HAP-1 (cell line): Measurements from ENCODE around the gene MCOLN1.

ENCODE experiments used
- DNase-seq, 2 experiments: peaks; one replicate each; pipeline ENCODE4 v3.0.0-alpha.2; 2016 to 2020; ENCODE audit warnings: low spot score in 2 of 2
- H3K27me3 ChIP-seq: fragments of 250-450 bp; sonication (Bioruptor Pico); 2 replicates; pipeline ENCODE4 v1.5.1; 2020; ENCODE audit warnings: low read depth, mild to moderate bottlenecking, moderate library complexity
- H3K36me3 ChIP-seq: fragments of 250-450 bp; sonication (Bioruptor Pico); replicated peaks from 2 replicates; pipeline ENCODE4 v1.5.1; 2020; ENCODE audit warnings: mild to moderate bottlenecking
- H3K4me1 ChIP-seq: fragments of 250-450 bp; sonication (Bioruptor Pico); 2 replicates; pipeline ENCODE4 v1.5.1; 2020; ENCODE audit warnings: mild to moderate bottlenecking
- H3K4me3 ChIP-seq: fragments of 250-450 bp; sonication (Bioruptor Pico); 2 replicates; pipeline ENCODE4 v1.5.1; 2020; ENCODE audit warnings: mild to moderate bottlenecking, moderate library complexity
- H3K9me3 ChIP-seq: fragments of 250-450 bp; sonication (Bioruptor Pico); 2 replicates; pipeline ENCODE4 v1.5.1; 2020; ENCODE audit warnings: mild to moderate bottlenecking, moderate library complexity
- in situ Hi-C: fragments of 300-500 bp; cut with MboI; formaldehyde crosslinking; loops from 3 replicates; pipeline ENCODE4 v1.14.3; 2020; ENCODE audit warnings: low sequenced_read_pairs, inconsistent platforms, mixed read lengths

The MCOLN1 gene

DNA sequence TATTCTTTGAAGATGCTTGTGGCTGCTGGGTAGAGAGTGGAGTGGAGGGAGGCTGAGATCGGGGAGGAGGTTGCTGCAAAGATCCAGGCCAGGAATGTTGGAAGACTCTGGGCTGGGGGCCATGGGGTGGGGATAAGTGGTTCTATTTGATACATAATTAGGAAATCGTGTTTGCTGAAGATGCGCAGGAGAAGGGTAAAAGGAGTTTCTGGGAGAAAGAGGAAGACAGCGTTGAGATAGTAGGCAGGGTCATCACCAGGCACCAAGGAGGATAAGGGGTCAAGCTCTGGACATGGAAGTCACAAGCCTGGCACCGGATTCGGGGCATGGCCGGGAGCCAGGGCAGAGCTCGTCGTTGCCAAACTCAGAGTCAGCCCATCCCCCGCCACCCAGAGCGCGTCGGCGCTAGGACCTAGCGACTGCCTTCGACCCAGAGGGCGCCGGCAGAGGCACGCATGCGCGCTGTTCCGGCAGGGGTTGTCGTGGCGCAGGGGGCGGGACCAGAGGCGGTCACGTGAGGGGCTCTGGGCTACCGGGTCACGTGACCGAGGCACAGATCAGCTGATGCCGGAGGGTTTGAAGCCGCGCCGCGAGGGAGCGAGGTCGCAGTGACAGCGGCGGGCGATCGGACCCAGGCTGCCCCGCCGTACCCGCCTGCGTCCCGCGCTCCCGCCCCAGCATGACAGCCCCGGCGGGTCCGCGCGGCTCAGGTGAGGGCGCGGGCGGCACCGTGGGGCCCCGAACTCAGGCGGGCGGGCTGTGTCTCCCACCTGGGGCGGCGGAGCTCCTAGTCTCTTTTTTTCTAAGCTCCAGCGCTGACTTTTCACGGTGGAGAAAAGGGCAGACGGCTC, at the start of gene MCOLN1:
MCOLN1 (plus strand) TSS at position 553 of the 851 bp plus-strand sequence; CDS start at position 680, 127 bp downstream.
- peaks cover 13% of the 10 kb centered on the region for H3K4me1 ChIP-seq
- peak within 1 kb of the TSS; percentile 54 for H3K4me3 ChIP-seq
- in situ Hi-C loops = no loop called here
- no peaks in the 10 kb centered on the region for H3K36me3 ChIP-seq
- H3K9me3 ChIP-seq = no peaks in the 10 kb centered on the region
- DNase-seq = peak; percentile 95 to 100
- no peaks in the 10 kb centered on the region for H3K27me3 ChIP-seq

DNA sequence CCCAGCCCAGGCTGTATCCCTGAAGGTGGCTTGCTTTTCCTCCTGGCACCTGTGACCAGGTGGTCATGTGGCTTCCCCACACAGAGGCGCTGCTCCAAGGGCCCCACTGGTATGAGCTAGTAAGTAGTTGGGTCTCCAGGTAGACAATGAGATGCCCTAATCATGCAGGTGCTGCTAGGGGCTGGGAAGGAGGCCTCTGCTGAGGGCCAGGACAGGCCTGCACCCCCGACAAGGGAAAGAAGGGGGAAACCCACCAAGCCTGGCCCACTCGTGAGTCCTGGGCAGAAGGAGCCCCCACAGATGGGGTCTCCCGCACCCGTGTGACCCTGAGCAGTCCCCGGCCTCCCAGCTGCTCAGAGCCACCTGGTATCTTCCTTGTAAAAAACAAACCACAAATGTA, 46.8 kb upstream of the MCOLN1 start:
- Histone ChIP-seq H3K9me3 (no peaks in the 10 kb centered on the region), H3K4me3 (no peak overlapping the region), H3K27me3 (no peaks in the 10 kb centered on the region), H3K36me3 (no peaks in the 10 kb centered on the region), H3K4me1 (no peaks in the 10 kb centered on the region)
- in situ Hi-C loops = no loop called here
- DNase-seq = no peak

DNA sequence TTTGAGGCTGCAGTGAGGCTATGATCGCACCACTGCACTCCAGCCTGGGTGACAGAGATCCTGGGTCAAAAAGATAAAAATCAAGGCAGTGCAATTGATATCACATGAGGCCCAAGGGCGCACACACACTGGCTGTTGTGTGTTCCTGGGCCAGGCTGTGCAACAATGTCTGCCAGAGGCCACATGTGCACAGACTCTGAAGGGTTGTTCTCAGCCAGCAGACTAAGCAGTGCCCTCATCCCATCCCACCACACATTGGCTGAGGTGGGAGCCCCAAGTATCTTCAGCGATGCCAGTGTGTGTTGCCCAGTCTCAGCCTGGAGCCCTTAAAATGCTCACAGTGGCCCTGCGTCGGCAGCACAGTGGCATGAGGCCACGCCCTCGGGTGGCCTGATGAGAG, 46.2 kb upstream of the MCOLN1 start:
- Histone ChIP-seq H3K9me3 (no peaks in the 10 kb centered on the region), H3K27me3 (no peaks in the 10 kb centered on the region), H3K4me1 (no peaks in the 10 kb centered on the region), H3K36me3 (no peaks in the 10 kb centered on the region), H3K4me3 (no peak overlapping the region)
- in situ Hi-C loops = no loop called here
- DNase-seq = no peak

GRCh38 chr19:7476777-7477494, 45.5 kb upstream of the MCOLN1 start:
- Histone ChIP-seq H3K36me3 (no peaks in the 10 kb centered on the region), H3K27me3 (no peaks in the 10 kb centered on the region), H3K9me3 (no peaks in the 10 kb centered on the region), H3K4me3 (no peak overlapping the region), H3K4me1 (no peaks in the 10 kb centered on the region)
- in situ Hi-C loops = no loop called here
- no peak for DNase-seq

DNA sequence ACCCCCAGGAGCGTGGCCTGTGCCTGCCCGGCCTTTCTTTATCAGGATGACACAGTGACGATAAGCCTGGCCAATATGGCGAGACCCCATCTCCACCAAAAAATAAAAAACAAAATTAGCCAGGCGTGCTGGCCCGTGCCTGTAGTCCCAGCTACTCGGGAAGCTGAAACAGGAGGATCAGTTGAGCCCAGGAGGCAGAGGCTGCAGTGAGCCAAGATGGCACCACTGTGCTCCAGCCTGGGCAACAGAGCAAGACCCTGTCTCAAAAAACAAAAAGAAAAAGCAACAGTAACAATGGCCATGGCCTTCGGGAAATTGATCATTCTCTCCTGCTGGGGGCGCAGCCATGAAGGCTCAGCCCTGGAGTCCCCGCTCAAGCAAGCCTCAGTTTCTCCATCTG, 44.7 kb upstream of the MCOLN1 start:
- DNase-seq = no peak
- Histone ChIP-seq H3K36me3 (no peaks in the 10 kb centered on the region), H3K4me1 (no peaks in the 10 kb centered on the region), H3K4me3 (no peak overlapping the region), H3K9me3 (no peaks in the 10 kb centered on the region), H3K27me3 (no peaks in the 10 kb centered on the region)
- in situ Hi-C loops = no loop called here

- no peaks in the 10 kb centered on the region for H3K9me3 ChIP-seq
- H3K4me3 ChIP-seq = no peak overlapping the region
- H3K27me3 ChIP-seq = no peaks in the 10 kb centered on the region
- no peak for DNase-seq
- H3K4me1 ChIP-seq = no peaks in the 10 kb centered on the region; the same call in 1 of the 2 replicates
- in situ Hi-C loops = no loop called here
- H3K36me3 ChIP-seq = no peaks in the 10 kb centered on the region
These were observed 44.1 kb upstream of the MCOLN1 start for GRCh38 chr19:7478173-7478842.

GRCh38 chr19:7478843-7479227, 43.6 kb upstream of the MCOLN1 start:
- in situ Hi-C loops = no loop called here
- no peak for DNase-seq
- H3K27me3 ChIP-seq = no peaks in the 10 kb centered on the region
- no peaks in the 10 kb centered on the region for H3K36me3 ChIP-seq
- no peaks in the 10 kb centered on the region for H3K9me3 ChIP-seq
- H3K4me3 ChIP-seq = no peak overlapping the region
- H3K4me1 ChIP-seq = no peaks in the 10 kb centered on the region; the same call in 1 of the 2 replicates

- H3K27me3 ChIP-seq = no peaks in the 10 kb centered on the region
- H3K4me3 ChIP-seq = no peak overlapping the region
- no peak for DNase-seq
- no peaks in the 10 kb centered on the region for H3K36me3 ChIP-seq
- no peaks in the 10 kb centered on the region; the same call in 1 of the 2 replicates for H3K4me1 ChIP-seq
- in situ Hi-C loops = no loop called here
- no peaks in the 10 kb centered on the region for H3K9me3 ChIP-seq
These were observed 42.0 kb upstream of the MCOLN1 start for GRCh38 chr19:7480222-7480969.

DNA sequence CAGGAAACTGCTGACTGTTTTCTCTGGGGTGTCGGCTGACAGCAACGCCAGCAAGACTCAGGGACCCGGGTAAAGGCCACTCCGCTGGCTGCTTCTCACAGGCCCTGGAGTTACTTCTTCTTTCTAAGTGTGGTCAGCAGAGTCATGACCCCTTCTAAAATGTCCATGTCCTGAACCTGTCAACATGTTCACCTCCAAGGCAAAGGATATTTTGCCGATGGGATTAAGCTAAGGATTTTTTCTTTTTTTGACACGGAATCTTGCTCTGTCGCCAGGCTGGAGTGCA, 41.5 kb upstream of the MCOLN1 start:
- no peaks in the 10 kb centered on the region for H3K9me3 ChIP-seq
- H3K36me3 ChIP-seq = no peaks in the 10 kb centered on the region
- in situ Hi-C loops = no loop called here
- H3K27me3 ChIP-seq = no peaks in the 10 kb centered on the region
- no peaks in the 10 kb centered on the region; the same call in 1 of the 2 replicates for H3K4me1 ChIP-seq
- no peak for DNase-seq
- no peak overlapping the region for H3K4me3 ChIP-seq

DNA sequence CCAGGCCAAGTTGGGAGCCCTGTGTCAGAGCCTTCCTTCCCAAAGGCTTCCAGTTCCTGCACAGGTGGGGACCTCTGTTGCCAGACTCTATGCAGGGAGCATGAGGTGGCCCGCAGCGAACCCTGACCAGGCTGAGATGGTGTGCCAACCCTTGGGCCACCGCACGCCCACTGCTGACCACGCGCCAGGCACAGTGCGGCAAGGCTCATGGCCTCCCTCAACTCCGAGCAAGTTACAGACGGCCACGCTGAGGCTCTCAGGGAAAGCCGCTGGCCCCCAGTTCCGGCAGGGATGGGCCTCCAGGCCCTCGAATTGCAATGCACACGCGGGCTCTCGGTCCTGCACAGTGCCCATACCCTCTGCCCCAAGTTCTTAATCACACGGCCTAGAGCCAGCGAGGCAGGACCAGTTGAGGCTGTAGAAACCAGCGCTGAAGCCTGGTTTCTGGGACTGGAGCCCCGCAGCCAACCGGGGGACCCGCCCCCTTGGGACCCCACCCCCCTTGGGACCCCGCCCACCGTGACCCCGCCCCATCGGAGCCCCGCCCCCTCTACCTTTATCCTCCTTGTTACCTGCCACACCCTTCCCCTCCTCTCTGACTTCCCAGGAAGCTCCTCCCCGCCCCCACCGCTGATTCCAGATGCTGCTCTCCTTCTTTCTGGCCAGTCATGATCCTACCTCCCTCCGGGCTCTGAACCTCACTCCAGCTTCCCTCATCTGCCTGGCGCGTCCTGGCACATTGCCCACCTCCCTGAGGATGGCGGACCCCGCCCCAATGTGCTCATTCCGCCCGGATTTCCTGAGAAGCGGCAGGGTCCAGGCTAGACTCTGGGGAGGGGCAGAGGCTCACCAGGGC, 39.6 kb upstream of the MCOLN1 start:
- H3K9me3 ChIP-seq = no peaks in the 10 kb centered on the region
- H3K4me3 ChIP-seq = no peak overlapping the region
- H3K27me3 ChIP-seq = no peaks in the 10 kb centered on the region
- in situ Hi-C loops = no loop called here
- no peaks in the 10 kb centered on the region for H3K36me3 ChIP-seq
- H3K4me1 ChIP-seq = no peaks in the 10 kb centered on the region; the same call in 1 of the 2 replicates
- peak in 1 of 2 experiments; percentile 53 for DNase-seq

- Histone ChIP-seq H3K9me3 (no peaks in the 10 kb centered on the region), H3K27me3 (no peaks in the 10 kb centered on the region), H3K36me3 (no peaks in the 10 kb centered on the region), H3K4me3 (no peak overlapping the region), H3K4me1 (peaks cover 4% of the 10 kb centered on the region; the same call in 1 of the 2 replicates)
- no peak for DNase-seq
- in situ Hi-C loops = no loop called here
These were observed 38.7 kb upstream of the MCOLN1 start for GRCh38 chr19:7483720-7484201.

DNA sequence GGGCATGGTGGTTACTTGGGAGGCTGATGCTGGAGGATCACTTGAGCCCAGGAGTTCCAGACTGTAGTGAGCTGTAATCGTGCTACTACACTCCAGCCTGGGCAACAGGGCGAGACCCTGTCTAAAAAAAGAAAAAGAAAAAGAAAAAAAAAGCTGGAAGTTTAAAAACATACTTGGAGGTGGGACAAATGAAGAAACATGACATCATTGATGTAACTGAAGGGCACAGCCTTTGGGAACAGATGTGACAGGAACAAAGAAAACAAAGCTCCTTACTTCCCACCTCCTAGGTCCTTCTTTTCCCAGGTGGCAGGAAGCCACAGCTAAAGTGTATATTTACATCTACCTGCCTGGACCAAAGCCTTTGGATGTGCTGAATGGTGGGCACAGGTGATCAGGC, 35.5 kb upstream of the MCOLN1 start:
- Histone ChIP-seq H3K4me1 (peaks cover 9% of the 10 kb centered on the region), H3K27me3 (no peaks in the 10 kb centered on the region), H3K36me3 (no peaks in the 10 kb centered on the region), H3K9me3 (no peaks in the 10 kb centered on the region), H3K4me3 (no peak overlapping the region)
- no peak for DNase-seq
- in situ Hi-C loops = no loop called here
